WTC11 (cell line): ENCODE results near the gene SYNDIG1. TPM values are rescaled to one million over a fixed set of nuclear protein-coding genes. Genes with fewer than 3 reads are reported as not detected.

Experiments
- ATAC-seq: fragments of 200-7000 bp; cut with Tn5 transposase; 2 replicates; pipeline ENCODE4 v1.10.0; 2021; ENCODE audit warnings: mild to moderate bottlenecking, moderate library complexity
- Bru-seq: library from RNA; stranded (reverse); fragments of 400-500 nt; gene quantifications from one replicate; lab custom pipeline; 2021; lab: Mats Ljungman, UMichigan
- CTCF ChIA-PET: fragments of 300-600 bp; sonication (Branson Sonifier 250); formaldehyde crosslinking; loops from one replicate; lab custom pipeline; 2021; ENCODE audit warnings: antibody characterized with exemption; lab: Charles Lee
- POLR2A ChIA-PET: fragments of 350-600 bp; sonication (Branson Sonifier 250); formaldehyde crosslinking; loops from one replicate; lab custom pipeline; 2021; ENCODE audit warnings: antibody characterized with exemption; lab: Charles Lee
- DNase-seq: peaks from one replicate; pipeline ENCODE4 v3.0.0; 2021; ENCODE audit warnings: low spot score
- H3K27ac Mint-ChIP-seq: 2 replicates; pipeline ENCODE4 v1.8.0; 2021; ENCODE audit warnings: mixed read lengths
- H3K27me3 Mint-ChIP-seq: 2 replicates; pipeline ENCODE4 v1.8.0; 2021; ENCODE audit warnings: low read depth, mild to moderate bottlenecking, moderate library complexity, mixed read lengths
- H3K36me3 Mint-ChIP-seq: 2 replicates; pipeline ENCODE4 v1.8.0; 2021; ENCODE audit warnings: mixed read lengths
- H3K4me1 Mint-ChIP-seq: 2 replicates; pipeline ENCODE4 v1.8.0; 2022; ENCODE audit warnings: mixed read lengths
- H3K4me3 Mint-ChIP-seq: 2 replicates; pipeline ENCODE4 v1.8.0; 2021; ENCODE audit warnings: mild to moderate bottlenecking, moderate library complexity, mixed read lengths
- H3K9me3 Mint-ChIP-seq: 2 replicates; pipeline ENCODE4 v1.8.0; 2021; ENCODE audit warnings: mixed read lengths
- CBFB ChIP-seq: sonication (generic); formaldehyde crosslinking; IDR thresholded peaks from 2 replicates; pipeline ENCODE4 v1.8.1; 2022; ENCODE audit warnings: mild to moderate bottlenecking, low read depth, missing genetic modification reagents
- ESRRA ChIP-seq: sonication (generic); formaldehyde crosslinking; IDR thresholded peaks from 2 replicates; pipeline ENCODE4 v1.8.1; 2022; ENCODE audit warnings: mild to moderate bottlenecking, missing genetic modification reagents, borderline replicate concordance
- ETV6 ChIP-seq: sonication (generic); formaldehyde crosslinking; IDR thresholded peaks from 2 replicates; pipeline ENCODE4 v1.8.1; 2022; ENCODE audit warnings: mild to moderate bottlenecking, missing genetic modification reagents
- FOXJ3 ChIP-seq: sonication (generic); formaldehyde crosslinking; IDR thresholded peaks from 2 replicates; pipeline ENCODE4 v1.9.0; 2021; ENCODE audit warnings: missing genetic modification reagents, mild to moderate bottlenecking, borderline replicate concordance
- IRF2 ChIP-seq: sonication (generic); formaldehyde crosslinking; IDR thresholded peaks from 2 replicates; pipeline ENCODE4 v1.8.0; 2022; ENCODE audit warnings: low read depth, missing genetic modification reagents, borderline replicate concordance
- JUN ChIP-seq: sonication (generic); formaldehyde crosslinking; IDR thresholded peaks from 2 replicates; pipeline ENCODE4 v1.8.0; 2023; ENCODE audit warnings: mild to moderate bottlenecking, missing genetic modification reagents
- NFATC4 ChIP-seq: fragments of 250-450 bp; sonication (Bioruptor Pico); IDR thresholded peaks from 2 replicates; pipeline ENCODE4 v1.9.0; 2021; ENCODE audit warnings: mild to moderate bottlenecking
- PRRX2 ChIP-seq: fragments of 250-450 bp; sonication (Bioruptor Pico); IDR thresholded peaks from 2 replicates; pipeline ENCODE4 v1.8.0; 2021; ENCODE audit warnings: mild to moderate bottlenecking
- RORB ChIP-seq: fragments of 250-450 bp; sonication (Bioruptor Pico); IDR thresholded peaks from 2 replicates; pipeline ENCODE4 v1.9.0; 2021; ENCODE audit warnings: mild to moderate bottlenecking
- SMAD3 ChIP-seq: sonication (generic); formaldehyde crosslinking; IDR thresholded peaks from 2 replicates; pipeline ENCODE4 v1.8.0; 2022; ENCODE audit warnings: missing genetic modification reagents, mild to moderate bottlenecking, borderline replicate concordance
- SOX15 ChIP-seq: fragments of 250-450 bp; sonication (Bioruptor Pico); IDR thresholded peaks from 2 replicates; pipeline ENCODE4 v1.9.0; 2021; ENCODE audit warnings: mild to moderate bottlenecking
- SP1 ChIP-seq: sonication (generic); formaldehyde crosslinking; conservative IDR thresholded peaks from 2 replicates; pipeline ENCODE4 v1.8.1; 2022; ENCODE audit warnings: missing genetic modification reagents
- long read RNA-seq, 3 experiments: library from RNA in 1 of 3; library from capped mRNA in 1 of 3; library from polyadenylated mRNA in 1 of 3; unstranded in 2 of 3; stranded (forward) in 1 of 3; transcript quantifications; one replicate each; pipeline ENCODE4 v2.0.0, GENCODE V29; 2021
- total RNA-seq: library from RNA; stranded (reverse); gene quantifications from 3 replicates; pipeline ENCODE4 v1.2.3, GENCODE V29; 2021
- TF ChIP-seq, protein P1 (sequence below): fragments of 250-450 bp; sonication (Bioruptor Pico); IDR thresholded peaks from 2 replicates; pipeline ENCODE4 v1.9.0; 2021; ENCODE audit warnings: mild to moderate bottlenecking
- TF ChIP-seq, protein P2 (sequence below): sonication (generic); formaldehyde crosslinking; IDR thresholded peaks from 2 replicates; pipeline ENCODE4 v1.8.0; 2022; ENCODE audit warnings: mild to moderate bottlenecking, missing genetic modification reagents
- TF ChIP-seq, protein P3 (sequence below): sonication (generic); formaldehyde crosslinking; IDR thresholded peaks from 2 replicates; pipeline ENCODE4 v1.8.0; 2023; ENCODE audit warnings: missing genetic modification reagents
- TF ChIP-seq, protein P4 (sequence below): sonication (generic); formaldehyde crosslinking; IDR thresholded peaks from 2 replicates; pipeline ENCODE4 v1.8.0; 2022; ENCODE audit warnings: missing genetic modification reagents
- TF ChIP-seq, protein P5 (sequence below): fragments of 250-450 bp; sonication (Bioruptor Pico); IDR thresholded peaks from 2 replicates; pipeline ENCODE4 v1.9.0; 2021; ENCODE audit warnings: moderate library complexity, mild to moderate bottlenecking, inconsistent platforms, borderline replicate concordance
- TF ChIP-seq, protein P6 (sequence below): sonication (generic); formaldehyde crosslinking; IDR thresholded peaks from 2 replicates; pipeline ENCODE4 v1.8.1; 2022; ENCODE audit warnings: low read depth, mild to moderate bottlenecking, moderate library complexity, missing genetic modification reagents, borderline replicate concordance
- TF ChIP-seq, protein P7 (sequence below): sonication (generic); formaldehyde crosslinking; IDR thresholded peaks from 2 replicates; pipeline ENCODE4 v1.8.1; 2023; ENCODE audit warnings: mild to moderate bottlenecking, missing genetic modification reagents
- TF ChIP-seq, protein P8 (sequence below): fragments of 200-600 bp; IDR thresholded peaks from 2 replicates; pipeline ENCODE4 v1.8.0; 2022; ENCODE audit warnings: antibody characterized with exemption
- TF ChIP-seq, protein P9 (sequence below): sonication (generic); formaldehyde crosslinking; conservative IDR thresholded peaks from 2 replicates; pipeline ENCODE4 v1.8.1; 2022; ENCODE audit warnings: mild to moderate bottlenecking, missing genetic modification reagents

SYNDIG1 gene
- total RNA-seq (5.0 to 6.4 TPM (median 6.0 TPM) in 3 replicates), Bru-seq, nascent RNA (percentile 60 among the genes with signal in this experiment)
- long read RNA-seq, experiment 1, transcript SYNDIG1-201 (4 exons, 2,522 nt), result major isoform, 6 of 36 reads
- long read RNA-seq, experiment 1, partial matches to known transcripts, result 3 of 36 reads
- long read RNA-seq, experiment 1, other reads (novel, unspliced or antisense), result 27 of 36 reads
- long read RNA-seq, experiment 2, partial matches to known transcripts, result 4 of 10 reads
- long read RNA-seq, experiment 2, other reads (novel, unspliced or antisense), result 4 of 10 reads
- long read RNA-seq, experiment 3, partial matches to known transcripts, result 1 of 8 reads
- long read RNA-seq, experiment 3, other reads (novel, unspliced or antisense), result 6 of 8 reads

DNA sequence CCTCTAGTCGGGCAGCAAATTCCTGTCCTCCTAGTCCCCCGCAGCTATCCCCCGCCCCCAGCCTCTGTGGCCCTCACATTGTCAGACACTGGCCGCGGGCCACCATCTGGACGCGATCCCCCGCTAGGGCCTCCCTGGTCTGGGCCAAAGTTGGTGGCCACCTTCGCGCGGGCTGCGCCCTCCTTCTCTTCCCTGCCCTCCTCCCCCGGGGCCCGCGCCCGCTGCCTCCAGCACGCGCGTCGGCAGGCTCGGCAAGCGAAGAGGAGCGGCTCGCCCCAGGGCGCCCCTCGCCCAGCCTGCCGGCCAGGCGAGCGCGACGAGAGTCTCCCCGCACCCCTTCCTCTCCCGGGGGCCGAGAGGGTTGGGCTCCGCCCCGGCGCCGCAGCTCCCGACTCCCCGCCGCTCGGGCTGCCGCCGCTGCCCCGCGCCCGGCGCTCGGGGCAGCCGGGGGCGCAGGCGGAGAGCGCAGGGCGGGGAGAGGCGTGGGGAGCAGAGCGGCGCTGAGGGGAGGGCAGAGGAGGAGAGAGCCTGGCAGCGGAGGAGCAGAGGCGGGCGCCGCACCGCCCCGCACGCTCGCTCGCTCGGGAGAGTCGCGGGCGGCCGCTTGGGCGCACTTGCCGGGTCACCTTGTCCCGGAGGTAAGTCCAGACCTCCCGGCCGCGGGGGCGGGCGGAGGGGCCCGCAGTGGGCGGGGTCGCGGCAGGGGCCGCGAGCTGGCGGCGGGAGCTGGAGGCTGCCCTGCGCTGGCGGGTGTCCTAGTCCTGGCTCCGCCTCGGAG is at the start of gene SYNDIG1:
Gene SYNDIG1, plus strand, starts transcription at position 514 of the 778 bp plus-strand sequence. CDS start 73,469 bp downstream, outside the sequence.
- ATAC-seq (peak; percentile 67), DNase-seq (peak; percentile 73)
- H3K9me3 Mint-ChIP-seq, result no peaks in the 10 kb centered on the region
- H3K27me3 Mint-ChIP-seq, result peaks cover 78% of the 10 kb centered on the region
- ChIA-PET POLR2A (interaction anchor here (1.1 kb wide), 1 partner anchor 44 kb away, joined by 3 read pairs; no protein-coding TSS in a partner anchor), CTCF (interaction anchor here (1.0 to 2.3 kb wide), 6 partner anchors 7 to 23 kb away, joined by 3 to 7 read pairs (median 3); no protein-coding TSS in a partner anchor)
- peak within 1 kb of the TSS; percentile 85 for H3K4me3 Mint-ChIP-seq
- no peak within 1 kb of the TSS for H3K27ac Mint-ChIP-seq
- H3K36me3 Mint-ChIP-seq, result no peaks in the 10 kb centered on the region
- H3K4me1 Mint-ChIP-seq, result peaks cover 40% of the 10 kb centered on the region
- TF ChIP-seq, protein P1, sequence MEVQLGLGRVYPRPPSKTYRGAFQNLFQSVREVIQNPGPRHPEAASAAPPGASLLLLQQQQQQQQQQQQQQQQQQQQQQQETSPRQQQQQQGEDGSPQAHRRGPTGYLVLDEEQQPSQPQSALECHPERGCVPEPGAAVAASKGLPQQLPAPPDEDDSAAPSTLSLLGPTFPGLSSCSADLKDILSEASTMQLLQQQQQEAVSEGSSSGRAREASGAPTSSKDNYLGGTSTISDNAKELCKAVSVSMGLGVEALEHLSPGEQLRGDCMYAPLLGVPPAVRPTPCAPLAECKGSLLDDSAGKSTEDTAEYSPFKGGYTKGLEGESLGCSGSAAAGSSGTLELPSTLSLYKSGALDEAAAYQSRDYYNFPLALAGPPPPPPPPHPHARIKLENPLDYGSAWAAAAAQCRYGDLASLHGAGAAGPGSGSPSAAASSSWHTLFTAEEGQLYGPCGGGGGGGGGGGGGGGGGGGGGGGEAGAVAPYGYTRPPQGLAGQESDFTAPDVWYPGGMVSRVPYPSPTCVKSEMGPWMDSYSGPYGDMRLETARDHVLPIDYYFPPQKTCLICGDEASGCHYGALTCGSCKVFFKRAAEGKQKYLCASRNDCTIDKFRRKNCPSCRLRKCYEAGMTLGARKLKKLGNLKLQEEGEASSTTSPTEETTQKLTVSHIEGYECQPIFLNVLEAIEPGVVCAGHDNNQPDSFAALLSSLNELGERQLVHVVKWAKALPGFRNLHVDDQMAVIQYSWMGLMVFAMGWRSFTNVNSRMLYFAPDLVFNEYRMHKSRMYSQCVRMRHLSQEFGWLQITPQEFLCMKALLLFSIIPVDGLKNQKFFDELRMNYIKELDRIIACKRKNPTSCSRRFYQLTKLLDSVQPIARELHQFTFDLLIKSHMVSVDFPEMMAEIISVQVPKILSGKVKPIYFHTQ (CRISPR knock-in tag), result no peak
- no peak for TF ChIP-seq CBFB (CRISPR knock-in tag)
- no peak for TF ChIP-seq SMAD3 (CRISPR knock-in tag)
- TF ChIP-seq, protein P2, sequence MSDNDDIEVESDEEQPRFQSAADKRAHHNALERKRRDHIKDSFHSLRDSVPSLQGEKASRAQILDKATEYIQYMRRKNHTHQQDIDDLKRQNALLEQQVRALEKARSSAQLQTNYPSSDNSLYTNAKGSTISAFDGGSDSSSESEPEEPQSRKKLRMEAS (CRISPR knock-in tag), result peak; percentile 28; the same call in 1 of the 2 replicates
- no peak for TF ChIP-seq FOXJ3 (CRISPR knock-in tag)
- peak; percentile 28; the same call in 1 of the 2 replicates for TF ChIP-seq SP1 (CRISPR knock-in tag)
- TF ChIP-seq ESRRA, result 0 out of 2 replicates have a peak, but pooled peaks have one; percentile 29
- TF ChIP-seq, protein P3, sequence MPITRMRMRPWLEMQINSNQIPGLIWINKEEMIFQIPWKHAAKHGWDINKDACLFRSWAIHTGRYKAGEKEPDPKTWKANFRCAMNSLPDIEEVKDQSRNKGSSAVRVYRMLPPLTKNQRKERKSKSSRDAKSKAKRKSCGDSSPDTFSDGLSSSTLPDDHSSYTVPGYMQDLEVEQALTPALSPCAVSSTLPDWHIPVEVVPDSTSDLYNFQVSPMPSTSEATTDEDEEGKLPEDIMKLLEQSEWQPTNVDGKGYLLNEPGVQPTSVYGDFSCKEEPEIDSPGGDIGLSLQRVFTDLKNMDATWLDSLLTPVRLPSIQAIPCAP (CRISPR knock-in tag), result 0 out of 2 replicates have a peak, but pooled peaks have one; percentile 37
- TF ChIP-seq ETV6 (CRISPR knock-in tag), result peak; percentile 50; the same call in 1 of the 2 replicates
- TF ChIP-seq PRRX2 (CRISPR knock-in tag), result no peak
- TF ChIP-seq NFATC4 (CRISPR knock-in tag), result no peak
- TF ChIP-seq, protein P4, sequence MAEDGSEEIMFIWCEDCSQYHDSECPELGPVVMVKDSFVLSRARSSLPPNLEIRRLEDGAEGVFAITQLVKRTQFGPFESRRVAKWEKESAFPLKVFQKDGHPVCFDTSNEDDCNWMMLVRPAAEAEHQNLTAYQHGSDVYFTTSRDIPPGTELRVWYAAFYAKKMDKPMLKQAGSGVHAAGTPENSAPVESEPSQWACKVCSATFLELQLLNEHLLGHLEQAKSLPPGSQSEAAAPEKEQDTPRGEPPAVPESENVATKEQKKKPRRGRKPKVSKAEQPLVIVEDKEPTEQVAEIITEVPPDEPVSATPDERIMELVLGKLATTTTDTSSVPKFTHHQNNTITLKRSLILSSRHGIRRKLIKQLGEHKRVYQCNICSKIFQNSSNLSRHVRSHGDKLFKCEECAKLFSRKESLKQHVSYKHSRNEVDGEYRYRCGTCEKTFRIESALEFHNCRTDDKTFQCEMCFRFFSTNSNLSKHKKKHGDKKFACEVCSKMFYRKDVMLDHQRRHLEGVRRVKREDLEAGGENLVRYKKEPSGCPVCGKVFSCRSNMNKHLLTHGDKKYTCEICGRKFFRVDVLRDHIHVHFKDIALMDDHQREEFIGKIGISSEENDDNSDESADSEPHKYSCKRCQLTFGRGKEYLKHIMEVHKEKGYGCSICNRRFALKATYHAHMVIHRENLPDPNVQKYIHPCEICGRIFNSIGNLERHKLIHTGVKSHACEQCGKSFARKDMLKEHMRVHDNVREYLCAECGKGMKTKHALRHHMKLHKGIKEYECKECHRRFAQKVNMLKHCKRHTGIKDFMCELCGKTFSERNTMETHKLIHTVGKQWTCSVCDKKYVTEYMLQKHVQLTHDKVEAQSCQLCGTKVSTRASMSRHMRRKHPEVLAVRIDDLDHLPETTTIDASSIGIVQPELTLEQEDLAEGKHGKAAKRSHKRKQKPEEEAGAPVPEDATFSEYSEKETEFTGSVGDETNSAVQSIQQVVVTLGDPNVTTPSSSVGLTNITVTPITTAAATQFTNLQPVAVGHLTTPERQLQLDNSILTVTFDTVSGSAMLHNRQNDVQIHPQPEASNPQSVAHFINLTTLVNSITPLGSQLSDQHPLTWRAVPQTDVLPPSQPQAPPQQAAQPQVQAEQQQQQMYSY (CRISPR knock-in tag), result no peak
- no peak for TF ChIP-seq JUN (CRISPR knock-in tag)
- TF ChIP-seq, protein P5, sequence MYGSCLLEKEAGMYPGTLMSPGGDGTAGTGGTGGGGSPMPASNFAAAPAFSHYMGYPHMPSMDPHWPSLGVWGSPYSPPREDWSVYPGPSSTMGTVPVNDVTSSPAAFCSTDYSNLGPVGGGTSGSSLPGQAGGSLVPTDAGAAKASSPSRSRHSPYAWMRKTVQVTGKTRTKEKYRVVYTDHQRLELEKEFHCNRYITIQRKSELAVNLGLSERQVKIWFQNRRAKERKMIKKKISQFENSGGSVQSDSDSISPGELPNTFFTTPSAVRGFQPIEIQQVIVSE (CRISPR knock-in tag), result no peak
- no peak for TF ChIP-seq IRF2 (CRISPR knock-in tag)
- TF ChIP-seq, protein P6, sequence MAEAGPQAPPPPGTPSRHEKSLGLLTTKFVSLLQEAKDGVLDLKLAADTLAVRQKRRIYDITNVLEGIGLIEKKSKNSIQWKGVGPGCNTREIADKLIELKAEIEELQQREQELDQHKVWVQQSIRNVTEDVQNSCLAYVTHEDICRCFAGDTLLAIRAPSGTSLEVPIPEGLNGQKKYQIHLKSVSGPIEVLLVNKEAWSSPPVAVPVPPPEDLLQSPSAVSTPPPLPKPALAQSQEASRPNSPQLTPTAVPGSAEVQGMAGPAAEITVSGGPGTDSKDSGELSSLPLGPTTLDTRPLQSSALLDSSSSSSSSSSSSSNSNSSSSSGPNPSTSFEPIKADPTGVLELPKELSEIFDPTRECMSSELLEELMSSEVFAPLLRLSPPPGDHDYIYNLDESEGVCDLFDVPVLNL, result 0 out of 2 replicates have a peak, but pooled peaks have one; percentile 47
- TF ChIP-seq, protein P7, sequence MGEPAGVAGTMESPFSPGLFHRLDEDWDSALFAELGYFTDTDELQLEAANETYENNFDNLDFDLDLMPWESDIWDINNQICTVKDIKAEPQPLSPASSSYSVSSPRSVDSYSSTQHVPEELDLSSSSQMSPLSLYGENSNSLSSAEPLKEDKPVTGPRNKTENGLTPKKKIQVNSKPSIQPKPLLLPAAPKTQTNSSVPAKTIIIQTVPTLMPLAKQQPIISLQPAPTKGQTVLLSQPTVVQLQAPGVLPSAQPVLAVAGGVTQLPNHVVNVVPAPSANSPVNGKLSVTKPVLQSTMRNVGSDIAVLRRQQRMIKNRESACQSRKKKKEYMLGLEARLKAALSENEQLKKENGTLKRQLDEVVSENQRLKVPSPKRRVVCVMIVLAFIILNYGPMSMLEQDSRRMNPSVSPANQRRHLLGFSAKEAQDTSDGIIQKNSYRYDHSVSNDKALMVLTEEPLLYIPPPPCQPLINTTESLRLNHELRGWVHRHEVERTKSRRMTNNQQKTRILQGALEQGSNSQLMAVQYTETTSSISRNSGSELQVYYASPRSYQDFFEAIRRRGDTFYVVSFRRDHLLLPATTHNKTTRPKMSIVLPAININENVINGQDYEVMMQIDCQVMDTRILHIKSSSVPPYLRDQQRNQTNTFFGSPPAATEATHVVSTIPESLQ (CRISPR knock-in tag), result no peak
- TF ChIP-seq, protein P8, sequence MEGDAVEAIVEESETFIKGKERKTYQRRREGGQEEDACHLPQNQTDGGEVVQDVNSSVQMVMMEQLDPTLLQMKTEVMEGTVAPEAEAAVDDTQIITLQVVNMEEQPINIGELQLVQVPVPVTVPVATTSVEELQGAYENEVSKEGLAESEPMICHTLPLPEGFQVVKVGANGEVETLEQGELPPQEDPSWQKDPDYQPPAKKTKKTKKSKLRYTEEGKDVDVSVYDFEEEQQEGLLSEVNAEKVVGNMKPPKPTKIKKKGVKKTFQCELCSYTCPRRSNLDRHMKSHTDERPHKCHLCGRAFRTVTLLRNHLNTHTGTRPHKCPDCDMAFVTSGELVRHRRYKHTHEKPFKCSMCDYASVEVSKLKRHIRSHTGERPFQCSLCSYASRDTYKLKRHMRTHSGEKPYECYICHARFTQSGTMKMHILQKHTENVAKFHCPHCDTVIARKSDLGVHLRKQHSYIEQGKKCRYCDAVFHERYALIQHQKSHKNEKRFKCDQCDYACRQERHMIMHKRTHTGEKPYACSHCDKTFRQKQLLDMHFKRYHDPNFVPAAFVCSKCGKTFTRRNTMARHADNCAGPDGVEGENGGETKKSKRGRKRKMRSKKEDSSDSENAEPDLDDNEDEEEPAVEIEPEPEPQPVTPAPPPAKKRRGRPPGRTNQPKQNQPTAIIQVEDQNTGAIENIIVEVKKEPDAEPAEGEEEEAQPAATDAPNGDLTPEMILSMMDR, result no peak
- no peak for TF ChIP-seq SOX15
- no peak for TF ChIP-seq RORB (CRISPR knock-in tag)
- TF ChIP-seq, protein P9, sequence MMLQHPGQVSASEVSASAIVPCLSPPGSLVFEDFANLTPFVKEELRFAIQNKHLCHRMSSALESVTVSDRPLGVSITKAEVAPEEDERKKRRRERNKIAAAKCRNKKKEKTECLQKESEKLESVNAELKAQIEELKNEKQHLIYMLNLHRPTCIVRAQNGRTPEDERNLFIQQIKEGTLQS (CRISPR knock-in tag), result no peak
